M059J (cell line): ENCODE measurements around the gene CAMSAP3. TPM values are rescaled to one million over a fixed set of nuclear protein-coding genes. Genes with fewer than 3 reads are reported as not detected.
"Not testable (repeated sequence)": the region's sequence is repeated elsewhere in the genome, so short reads cannot be mapped to it uniquely, and the experiment has no call there.

Experiments used
- DNase-seq: peaks from one replicate; pipeline ENCODE4 v3.0.0-alpha.2; 2012; ENCODE audit warnings: low read depth
- total RNA-seq: library from RNA; depleted of rRNA; stranded (reverse); fragments of >200 nt; shearing (Covaris generic); gene quantifications from 2 replicates; pipeline ENCODE4 v1.2.3, GENCODE V29; 2014

Gene CAMSAP3
- total RNA-seq, 1 experiment from 2014 or later = 0.15 TPM

DNA sequence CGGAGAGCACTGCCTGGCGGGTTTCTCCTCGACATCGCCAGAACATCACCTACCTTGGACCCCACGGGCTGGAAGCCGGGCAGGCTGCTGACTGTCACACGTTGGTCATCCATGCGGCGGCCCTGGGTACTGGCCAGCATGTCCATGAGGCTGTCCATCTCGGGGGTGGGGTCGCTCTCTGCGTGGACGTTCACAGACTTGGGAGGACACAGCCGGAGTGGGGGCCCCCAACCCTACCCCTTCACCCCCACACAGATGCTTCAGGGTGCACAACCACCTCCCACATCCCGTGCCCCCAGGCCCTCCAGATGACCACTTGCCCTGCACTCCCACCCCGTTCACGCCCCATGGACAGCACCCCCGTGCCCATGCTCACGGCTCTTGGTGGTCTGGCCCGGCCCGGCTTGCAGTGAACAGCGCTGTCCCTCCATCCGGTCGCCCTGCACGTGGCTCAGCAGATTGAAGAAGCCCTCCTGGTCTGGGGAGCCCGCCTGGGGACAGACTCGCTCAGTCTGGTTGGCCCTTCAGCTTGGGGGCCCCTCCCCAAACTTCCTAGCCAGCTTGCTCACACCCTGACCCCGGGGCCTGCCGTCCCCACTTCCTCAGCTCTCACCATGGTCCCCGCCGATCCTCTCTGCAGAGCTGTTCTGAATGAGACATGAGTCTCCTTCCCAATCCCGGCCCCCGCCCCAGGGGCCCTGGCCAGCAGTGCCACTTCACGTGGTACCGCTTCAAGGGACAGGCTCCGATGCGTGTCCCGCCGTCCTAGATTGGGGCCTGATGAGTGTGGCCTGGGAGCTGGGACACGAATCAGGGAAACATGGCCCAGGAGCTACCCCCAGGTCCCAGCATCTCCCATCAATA lies 36.9 kb downstream of the CAMSAP3 start:
- DNase-seq = no peak

DNA sequence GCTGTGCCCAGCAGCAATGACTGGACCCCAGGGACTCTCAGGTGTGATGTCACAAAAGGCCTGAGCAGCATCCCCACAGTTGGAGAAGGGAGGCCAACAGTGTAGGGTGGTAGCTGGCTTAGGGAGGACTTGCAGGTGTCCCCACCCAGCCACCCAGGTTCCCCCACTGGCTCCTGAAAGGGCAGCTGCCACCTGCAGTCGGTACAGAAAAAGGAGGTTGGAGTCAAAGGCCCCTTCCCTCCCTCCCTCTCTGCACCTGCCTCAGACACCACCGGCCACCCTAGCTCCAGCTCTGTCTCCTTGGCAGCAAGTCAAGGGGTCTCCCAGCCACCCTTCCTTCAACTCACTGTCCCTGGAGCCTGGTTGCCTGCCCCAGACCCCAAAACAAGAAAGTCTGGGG lies 38.0 kb downstream of the CAMSAP3 start, which contains the start of gene PCP2:
PCP2 (minus strand) TSS at position 22 of the 400 bp plus-strand sequence. CDS start 262 bp downstream, outside the sequence.
- DNase-seq = no peak

DNA sequence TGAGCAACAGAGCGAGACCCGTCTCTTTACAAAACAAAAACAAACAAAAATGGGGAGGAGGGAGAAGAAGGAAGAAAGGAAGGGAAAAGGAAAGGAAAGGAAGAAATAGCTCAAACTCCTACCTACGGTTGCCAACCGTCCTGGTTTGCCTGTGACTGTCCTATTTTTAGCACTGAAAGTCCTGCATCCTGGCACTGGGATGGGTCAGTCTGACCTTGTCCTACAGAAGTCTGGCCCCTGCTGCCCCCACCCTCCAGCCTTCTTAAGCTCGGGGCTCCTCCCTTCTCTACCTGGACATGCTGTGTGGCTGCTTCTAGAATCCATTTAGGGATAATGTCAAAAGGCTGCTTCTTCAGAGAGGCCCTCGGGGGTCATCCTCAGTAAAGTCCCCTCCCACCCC lies 40.0 kb downstream of the CAMSAP3 start:
- DNase-seq = no peak

DNA sequence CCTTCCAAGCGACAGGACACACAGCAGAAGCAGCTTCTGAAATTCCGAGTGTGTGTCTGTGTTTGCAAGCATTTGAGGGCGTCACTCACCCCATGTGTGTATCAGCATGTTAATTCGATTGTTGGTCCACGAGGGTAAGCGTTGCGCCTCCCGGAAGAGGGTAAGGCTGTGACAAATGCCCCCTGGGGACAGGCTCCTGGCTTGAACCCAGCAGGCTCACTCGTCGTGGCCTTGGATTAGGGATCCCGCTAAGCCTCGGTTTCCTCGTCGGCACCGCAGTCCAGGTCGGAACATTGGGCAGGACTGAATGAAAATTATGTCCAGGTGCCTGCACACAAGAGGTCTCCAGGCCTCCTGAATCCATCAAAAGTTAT lies 40.6 kb downstream of the CAMSAP3 start:
- no peak for DNase-seq

DNA sequence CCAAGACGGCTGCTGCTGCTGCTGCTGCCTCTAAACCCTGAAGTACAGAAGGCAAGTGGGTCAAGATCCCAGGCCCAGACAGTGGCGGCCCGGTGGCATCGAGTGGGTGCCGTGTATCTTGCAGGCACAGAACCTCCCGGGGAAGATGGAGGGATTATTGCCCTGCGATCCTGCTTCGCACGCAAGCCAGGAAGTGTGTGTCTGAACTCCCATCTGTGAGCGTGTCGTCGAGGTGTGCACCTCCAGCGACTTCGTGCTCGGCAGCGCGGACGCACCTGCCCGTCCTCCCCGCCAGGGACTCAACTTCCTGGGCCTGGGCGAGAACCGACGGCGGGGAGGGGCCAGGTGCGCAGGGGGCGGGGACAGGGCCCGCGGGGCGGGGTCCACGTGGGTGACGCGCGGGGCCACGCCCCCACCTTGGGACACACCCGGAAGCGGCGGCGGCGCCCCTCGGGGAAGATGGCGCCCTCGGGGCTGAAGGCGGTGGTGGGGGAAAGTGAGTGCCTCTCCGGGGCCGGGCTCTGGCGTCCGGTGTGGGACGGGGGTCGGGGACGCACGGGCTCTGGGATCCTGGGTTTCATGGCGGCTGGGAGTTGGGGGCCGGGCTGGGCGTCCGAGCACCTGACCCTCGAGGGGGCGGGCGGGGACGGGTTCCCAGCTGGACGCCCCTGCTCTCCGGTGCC lies 41.2 kb downstream of the CAMSAP3 start, which contains the start of gene STXBP2:
STXBP2 (plus strand) TSS at position 420 of the 683 bp plus-strand sequence; CDS start at position 460, 40 bp downstream.
- DNase-seq = no peak

DNA sequence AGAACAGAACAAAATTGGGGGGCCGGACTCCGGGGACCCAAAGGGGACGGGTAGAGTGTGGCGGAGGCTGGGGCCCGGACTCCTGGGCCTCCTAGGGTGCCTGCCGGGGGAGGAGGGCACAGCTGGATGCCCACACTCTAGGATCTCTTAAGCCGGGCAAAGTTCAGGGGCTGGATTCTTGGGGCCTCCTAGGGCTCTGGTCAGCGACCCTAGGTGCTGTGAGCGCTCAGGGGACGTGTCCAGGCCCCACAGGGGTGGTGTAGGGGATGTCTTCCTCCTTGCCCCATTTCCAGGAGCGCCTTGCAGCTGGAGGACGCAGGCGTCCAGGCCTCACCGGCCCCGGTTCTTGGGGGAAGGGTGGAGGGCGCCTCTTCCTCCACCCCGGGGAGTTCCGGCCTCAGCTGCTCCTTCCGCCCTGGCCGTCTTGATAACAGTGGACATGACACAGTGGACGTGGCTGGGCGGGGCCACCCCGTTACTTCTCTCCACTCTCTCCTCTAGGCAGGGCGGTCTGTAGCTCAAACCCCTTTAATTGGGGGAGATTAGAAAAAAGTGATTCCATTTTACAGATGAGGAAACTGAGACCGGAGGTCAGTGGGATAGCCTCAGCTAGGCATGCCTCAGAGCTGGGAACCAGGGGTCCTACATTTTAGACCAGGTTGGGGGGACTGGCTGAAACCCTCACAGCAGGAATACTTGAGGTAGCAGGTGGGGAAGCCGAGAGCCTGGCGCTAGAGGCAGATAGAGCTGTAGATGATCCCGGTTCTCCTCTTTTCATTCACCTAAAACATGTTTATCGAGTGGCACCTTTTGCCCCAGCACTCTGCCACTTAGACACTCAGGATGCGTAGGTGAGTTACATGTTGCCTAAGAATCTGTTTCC lies 42.0 kb downstream of the CAMSAP3 start:
- no peak for DNase-seq

DNA sequence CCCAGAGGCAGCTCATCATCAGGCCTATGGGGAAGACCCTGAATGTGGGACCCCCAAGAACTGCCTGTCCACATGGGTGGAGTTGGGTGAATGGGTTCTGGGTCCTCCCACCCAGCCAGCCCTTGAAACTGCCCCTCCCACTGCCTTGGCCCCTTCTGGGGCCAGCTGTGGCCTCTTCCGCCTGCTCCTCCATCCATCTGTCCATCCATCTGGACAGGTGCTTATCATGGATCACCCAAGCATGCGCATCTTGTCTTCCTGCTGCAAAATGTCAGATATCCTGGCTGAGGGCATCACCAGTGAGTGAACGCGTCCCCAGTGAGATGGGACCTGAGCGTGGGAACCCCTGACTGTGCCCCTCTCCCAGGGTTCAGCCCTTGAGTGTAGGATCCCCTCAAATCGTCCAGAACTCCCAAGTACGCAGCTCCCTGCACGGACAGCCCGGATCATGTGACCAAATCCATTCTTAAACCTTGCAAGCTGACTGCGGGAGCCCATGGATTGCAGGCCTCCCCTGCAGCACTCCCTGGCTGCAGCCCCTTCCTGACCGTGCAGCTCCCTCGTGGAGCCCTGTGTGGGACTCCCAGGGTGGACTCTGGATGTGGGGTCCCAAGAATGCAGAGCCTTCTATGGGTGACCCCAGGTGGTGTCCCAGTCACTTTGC lies 43.3 kb downstream of the CAMSAP3 start:
- DNase-seq = no peak

DNA sequence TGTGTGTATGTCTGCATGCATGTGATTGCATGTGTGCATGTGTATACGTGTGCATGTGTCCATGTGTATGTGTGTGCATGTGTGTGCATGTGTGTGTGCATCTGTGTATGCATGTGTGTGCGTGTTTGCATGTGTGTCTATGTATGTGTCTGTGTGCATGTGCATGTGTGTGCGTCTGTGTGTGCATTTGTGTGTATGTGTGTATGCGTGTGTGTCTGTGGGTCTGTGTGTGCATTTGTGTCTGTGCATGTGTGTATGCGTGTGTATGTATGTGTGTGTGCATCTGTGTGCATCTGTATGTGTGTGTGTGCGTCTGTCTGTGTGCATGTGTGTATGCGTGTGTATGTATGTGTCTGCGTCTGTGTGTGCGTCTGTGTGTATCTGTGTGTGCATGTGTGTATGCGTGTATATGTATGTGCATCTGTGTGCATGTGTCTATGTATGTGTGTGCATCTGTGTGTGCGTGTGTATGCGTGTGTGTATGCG lies 44.2 kb downstream of the CAMSAP3 start:
- no peak for DNase-seq

DNA sequence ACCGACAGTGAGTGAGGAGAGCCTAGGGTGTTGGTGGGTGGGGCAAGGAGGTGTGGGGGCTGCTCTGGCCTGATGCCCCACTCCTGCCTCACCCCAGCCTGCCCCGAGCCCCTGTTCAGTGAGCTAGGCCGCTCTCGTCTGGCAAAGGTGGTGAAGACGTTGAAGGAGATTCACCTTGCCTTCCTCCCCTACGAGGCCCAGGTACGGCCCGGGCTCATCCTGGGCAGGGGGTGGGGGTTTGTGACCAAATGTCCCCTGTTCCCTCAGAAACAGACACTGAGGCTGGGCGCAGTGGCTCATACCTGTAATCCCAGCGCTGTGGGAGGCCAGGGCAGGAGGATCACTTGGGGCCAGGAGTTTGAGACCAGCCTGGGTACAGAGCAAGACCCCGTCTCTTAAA lies 45.1 kb downstream of the CAMSAP3 start:
- no peak for DNase-seq

DNA sequence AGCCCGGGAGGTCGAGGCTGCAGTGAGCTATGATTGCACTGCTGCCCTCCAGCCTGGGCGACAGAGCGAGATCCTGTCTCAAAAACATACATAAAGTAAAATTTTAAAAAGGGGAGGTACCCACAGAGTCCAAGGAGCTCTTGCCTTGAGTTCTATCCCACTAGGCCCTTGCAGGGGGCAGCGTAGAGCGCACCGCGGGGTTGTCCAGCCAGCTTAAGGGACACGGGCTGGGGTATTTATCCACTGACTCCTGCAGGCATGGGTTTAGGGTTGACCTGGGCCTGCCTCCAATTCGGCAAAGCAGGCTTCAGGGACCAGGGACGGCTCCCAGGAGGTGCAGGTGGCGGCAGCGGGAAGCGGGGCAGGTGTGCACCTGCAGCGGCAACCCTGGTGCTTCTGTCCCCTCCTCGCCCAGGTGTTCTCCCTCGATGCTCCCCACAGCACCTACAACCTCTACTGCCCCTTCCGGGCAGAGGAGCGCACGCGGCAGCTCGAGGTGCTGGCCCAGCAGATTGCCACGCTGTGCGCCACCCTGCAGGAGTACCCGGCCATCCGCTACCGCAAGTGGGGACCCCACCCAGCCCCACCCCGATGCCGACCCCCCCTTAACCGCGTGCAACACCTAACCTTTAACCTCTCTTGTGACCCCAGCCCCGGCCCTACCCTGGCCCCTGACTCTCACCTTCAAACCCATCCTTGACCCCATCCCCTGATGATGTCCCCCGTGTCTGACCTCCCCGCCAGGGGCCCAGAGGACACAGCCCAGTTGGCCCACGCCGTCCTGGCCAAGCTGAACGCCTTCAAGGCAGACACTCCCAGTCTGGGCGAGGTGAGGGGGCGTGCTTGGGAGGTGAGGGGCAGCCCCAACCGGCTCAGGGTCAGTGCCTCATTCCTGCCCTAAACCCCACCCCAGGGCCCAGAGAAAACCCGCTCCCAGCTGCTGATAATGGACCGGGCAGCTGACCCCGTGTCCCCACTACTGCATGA lies 45.9 kb downstream of the CAMSAP3 start:
- DNase-seq = no peak

DNA sequence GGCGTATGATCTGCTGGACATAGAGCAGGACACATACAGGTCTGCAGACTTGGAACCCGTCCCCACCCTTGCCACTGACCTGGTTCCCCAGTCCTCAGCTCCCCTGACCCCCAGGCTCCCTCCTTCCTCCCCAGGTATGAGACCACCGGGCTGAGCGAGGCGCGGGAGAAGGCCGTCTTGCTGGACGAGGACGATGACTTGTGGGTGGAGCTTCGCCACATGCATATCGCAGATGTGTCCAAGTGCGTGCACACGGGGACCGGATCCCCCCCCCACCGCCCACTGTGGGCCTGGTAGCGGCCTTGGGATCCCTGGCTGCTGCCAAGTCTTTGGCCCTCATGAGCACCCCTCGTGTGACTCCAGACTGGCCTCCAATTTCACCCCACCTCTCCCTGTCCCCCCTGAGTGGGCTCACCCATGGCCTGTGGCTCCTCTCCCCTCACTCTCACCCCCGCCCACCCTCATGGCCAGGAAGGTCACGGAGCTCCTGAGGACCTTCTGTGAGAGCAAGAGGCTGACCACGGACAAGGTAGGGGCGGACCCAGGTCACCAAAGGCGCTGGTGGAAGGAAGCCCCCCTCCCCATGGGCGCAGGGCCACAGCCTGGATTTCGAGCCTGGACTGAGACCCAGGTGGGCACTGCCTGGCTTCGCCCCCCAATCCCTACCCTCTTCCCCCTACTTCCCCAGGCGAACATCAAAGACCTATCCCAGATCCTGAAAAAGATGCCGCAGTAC lies 46.8 kb downstream of the CAMSAP3 start:
- DNase-seq = no peak

DNA sequence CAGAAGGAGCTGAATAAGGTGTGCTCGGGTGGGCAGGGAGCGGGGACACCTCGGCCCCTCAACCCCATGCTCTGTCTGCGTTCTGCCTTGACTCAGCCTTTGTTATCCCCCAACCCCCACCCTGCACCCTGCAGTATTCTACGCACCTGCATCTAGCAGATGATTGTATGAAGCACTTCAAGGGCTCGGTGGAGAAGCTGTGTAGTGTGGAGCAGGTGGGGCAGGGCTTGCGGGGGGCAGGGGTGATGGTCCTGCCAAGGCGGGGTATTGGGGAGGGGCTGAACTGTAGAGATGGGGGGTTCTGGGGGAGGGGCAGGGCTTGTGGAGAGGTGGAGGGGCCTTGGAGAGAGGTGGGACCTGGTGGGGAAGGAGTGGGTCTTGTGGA lies 47.4 kb downstream of the CAMSAP3 start:
- no peak for DNase-seq

DNA sequence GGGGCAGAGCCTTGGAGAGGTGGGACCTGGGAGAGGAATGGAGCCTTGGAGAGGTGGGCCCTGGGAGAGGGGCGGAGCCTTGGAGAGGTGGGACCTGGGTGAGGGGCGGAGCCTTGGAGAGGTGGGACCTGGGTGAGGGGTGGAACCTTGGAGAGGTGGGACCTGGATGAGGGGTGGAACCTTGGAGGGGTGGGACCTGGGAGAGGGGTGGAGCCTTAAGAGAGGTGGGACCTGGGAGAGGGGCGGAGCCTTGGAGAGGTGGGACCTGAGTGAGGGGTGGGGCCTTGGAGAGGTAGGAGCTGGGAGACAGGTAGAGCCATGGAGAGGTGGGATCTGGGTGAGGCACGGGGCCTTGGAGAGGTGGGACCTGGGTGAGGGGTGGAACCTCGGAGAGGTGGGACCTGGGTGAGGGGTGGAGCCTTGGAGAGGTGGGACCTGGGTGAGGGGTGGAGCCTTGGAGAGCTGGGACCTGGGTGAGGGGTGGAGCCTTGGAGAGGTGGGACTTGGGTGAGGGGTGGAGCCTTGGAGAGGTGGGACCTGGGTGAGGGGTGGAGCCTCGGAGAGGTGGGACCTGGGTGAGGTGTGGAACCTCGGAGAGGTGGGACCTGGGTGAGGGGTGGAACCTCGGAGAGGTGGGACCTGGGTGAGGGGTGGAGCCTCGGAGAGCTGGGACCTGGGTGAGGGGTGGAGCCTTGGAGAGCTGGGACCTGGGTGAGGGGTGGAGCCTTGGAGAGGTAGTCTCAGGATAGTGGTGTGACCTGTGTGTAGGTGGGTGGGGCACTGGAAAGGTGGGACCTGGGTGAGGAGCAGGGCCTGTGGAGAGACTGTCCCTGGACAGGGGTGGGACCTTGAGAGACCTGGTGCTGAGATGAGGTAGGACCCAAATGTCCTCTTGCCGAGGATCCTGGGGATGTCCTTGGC lies 48.2 kb downstream of the CAMSAP3 start:
- not testable (repeated sequence) for DNase-seq

DNA sequence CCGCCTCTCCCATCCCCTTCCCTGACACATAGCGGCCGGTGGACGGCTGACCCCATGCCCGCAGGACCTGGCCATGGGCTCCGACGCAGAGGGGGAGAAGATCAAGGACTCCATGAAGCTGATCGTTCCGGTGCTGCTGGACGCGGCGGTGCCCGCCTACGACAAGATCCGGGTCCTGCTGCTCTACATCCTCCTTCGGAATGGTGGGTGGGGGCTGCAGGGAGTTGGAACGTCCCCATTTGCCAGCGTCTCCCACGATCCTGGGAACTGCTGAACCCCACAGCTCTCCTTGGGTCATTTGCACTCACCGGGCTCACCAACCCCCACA lies 48.9 kb downstream of the CAMSAP3 start:
- no peak for DNase-seq

DNA sequence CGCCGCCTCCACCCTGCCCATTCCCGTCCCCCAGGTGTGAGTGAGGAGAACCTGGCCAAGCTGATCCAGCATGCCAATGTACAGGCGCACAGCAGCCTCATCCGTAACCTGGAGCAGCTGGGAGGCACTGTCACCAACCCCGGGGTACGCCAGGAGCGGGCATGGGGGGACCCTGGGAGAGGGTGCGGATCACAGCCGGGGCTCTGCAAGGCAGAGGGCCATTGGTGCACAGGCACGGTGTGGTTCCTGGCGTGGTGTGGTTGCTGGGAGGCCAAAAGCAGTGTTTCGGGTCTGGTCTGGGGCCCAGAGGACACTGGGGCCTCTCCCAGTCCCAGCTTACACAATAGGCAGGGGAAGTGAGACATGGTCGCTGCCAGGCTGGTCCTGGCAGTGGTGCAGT lies 49.5 kb downstream of the CAMSAP3 start:
- DNase-seq = no peak

DNA sequence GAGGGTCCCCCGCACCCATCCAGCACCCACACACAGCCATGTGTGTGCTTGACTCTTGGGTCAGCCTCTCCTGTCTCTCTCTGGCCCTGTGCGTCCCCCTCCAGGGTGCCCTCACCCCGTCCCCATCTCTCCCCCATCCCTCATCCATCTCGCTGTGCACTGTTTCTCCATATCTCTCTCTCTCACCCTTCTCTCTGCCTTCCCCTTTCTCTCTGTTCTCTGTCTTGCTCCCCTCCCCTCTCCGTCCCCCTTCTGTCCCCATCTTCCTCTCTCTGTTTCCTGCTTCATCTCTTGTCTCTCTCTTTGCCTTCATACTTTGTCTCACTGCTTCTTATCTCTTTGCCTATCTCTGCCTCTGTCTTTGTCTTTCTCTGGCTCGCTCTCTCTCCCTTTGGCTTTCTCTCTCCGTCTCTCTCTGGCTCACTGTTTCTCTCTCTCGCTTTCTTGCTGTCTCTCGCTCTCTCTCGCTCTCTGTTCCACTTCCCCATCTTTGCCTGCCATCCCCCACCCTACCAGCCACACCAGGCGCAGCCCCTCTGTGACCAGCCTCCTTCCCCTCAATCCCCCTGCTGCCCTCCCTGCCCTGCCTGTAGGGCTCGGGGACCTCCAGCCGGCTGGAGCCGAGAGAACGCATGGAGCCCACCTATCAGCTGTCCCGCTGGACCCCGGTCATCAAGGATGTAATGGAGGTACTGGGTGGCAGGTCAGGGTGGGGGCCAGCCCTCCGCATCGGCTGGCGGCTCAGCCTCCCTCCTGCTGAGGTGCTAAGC lies 50.2 kb downstream of the CAMSAP3 start:
- no peak for DNase-seq

DNA sequence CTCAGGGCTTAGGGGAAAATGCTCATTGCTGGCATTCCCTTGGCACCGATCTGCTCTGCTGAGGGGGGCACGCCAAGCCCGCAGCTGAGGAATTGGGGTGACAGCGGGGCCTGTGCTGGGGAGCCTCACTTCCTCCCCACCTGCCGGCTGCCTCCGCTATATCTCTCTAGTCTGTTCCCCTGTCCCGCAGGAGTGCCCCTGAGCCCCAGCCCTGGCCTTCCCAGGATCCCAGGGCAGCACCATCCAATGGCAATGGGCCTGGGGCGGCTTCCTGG lies 50.7 kb downstream of the CAMSAP3 start:
- no peak for DNase-seq

DNA sequence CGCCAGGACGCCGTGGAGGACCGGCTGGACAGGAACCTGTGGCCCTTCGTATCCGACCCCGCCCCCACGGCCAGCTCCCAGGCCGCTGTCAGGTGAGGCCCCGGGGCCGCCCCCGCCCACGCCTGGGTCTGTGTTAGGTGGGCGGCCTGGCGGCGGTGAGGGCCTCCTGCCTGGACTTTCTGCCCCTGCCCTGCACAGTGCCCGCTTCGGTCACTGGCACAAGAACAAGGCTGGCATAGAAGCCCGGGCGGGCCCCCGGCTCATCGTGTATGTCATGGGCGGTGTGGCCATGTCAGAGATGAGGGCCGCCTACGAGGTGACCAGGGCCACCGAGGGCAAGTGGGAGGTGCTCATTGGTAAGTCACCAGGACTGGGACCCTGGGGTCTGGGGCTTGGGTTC lies 51.5 kb downstream of the CAMSAP3 start:
- no peak for DNase-seq
